AG04449 (cell line): ENCODE data around the gene DDR2.

Experiments used
- CTCF ChIA-PET: fragments of 350-600 bp; formaldehyde crosslinking; extraction: SDS; loops from one replicate; lab custom pipeline; 2021; ENCODE audit warnings: antibody characterized with exemption; lab: Yijun Ruan, JAX
- POLR2A ChIA-PET: fragments of 400-600, 350-600 bp; formaldehyde crosslinking; extraction: SDS; loops from one replicate; lab custom pipeline; 2020; ENCODE audit warnings: antibody characterized with exemption, inconsistent platforms; lab: Yijun Ruan, JAX
- DNase-seq: peaks from one replicate; pipeline ENCODE4 v3.0.0-alpha.2; 2010; ENCODE audit warnings: low read depth, low spot score
- H3K4me3 ChIP-seq: 2 replicates; pipeline ENCODE4 v1.5.1; 2011; ENCODE audit warnings: low read depth, mild to moderate bottlenecking, control low read depth, low read length
- TF ChIP-seq, protein P1 (sequence below): IDR thresholded peaks from one replicate; pipeline ENCODE4 v1.5.1; 2011; ENCODE audit warnings: mild to moderate bottlenecking, moderate library complexity, low read length, control low read depth, inconsistent platforms; ENCODE audit not compliant: insufficient read depth; ENCODE audit errors: missing control alignments

Gene DDR2

GRCh38 chr1:162835157-162835899 lies 203.1 kb downstream of the DDR2 start:
- TF ChIP-seq, protein P1, sequence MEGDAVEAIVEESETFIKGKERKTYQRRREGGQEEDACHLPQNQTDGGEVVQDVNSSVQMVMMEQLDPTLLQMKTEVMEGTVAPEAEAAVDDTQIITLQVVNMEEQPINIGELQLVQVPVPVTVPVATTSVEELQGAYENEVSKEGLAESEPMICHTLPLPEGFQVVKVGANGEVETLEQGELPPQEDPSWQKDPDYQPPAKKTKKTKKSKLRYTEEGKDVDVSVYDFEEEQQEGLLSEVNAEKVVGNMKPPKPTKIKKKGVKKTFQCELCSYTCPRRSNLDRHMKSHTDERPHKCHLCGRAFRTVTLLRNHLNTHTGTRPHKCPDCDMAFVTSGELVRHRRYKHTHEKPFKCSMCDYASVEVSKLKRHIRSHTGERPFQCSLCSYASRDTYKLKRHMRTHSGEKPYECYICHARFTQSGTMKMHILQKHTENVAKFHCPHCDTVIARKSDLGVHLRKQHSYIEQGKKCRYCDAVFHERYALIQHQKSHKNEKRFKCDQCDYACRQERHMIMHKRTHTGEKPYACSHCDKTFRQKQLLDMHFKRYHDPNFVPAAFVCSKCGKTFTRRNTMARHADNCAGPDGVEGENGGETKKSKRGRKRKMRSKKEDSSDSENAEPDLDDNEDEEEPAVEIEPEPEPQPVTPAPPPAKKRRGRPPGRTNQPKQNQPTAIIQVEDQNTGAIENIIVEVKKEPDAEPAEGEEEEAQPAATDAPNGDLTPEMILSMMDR: no peak
- POLR2A ChIA-PET: no interaction called here
- CTCF ChIA-PET: interaction anchor here (0.7 to 7.8 kb wide), 3 partner anchors 13 to 779 kb away, joined by 3 to 59 read pairs (median 3); no protein-coding TSS in a partner anchor
- H3K4me3 ChIP-seq: no peak overlapping the region
- no peak for DNase-seq
